Neural cell (in vitro differentiated cells): ENCODE results near the gene TSPEAR. TPM values are rescaled to one million over a fixed set of nuclear protein-coding genes. Genes with fewer than 3 reads are reported as not detected.
"Not testable (repeated sequence)": the region's sequence is repeated elsewhere in the genome, so short reads cannot be mapped to it uniquely, and the experiment has no call there.

Source experiments
- H2AFZ ChIP-seq: fragments of 200-600, 300-800 bp; sonication (generic), shearing (Covaris generic); 2 replicates; pipeline ENCODE4 v1.6.0; 2014; ENCODE audit warnings: low read depth, mild to moderate bottlenecking, antibody characterized with exemption, low read length, moderate library complexity
- H3F3A ChIP-seq: fragments of 200-600 bp; shearing (Covaris generic); 2 replicates; pipeline ENCODE4 v1.6.1; 2016; ENCODE audit warnings: mild to moderate bottlenecking, moderate library complexity, mixed read lengths, antibody characterized with exemption, low read length; ENCODE audit not compliant: insufficient read depth, poor library complexity, severe bottlenecking
- H3K27ac ChIP-seq: fragments of 200-600, 300-800 bp; sonication (generic), shearing (Covaris generic); 2 replicates; pipeline ENCODE4 v1.5.1; 2014; ENCODE audit warnings: mild to moderate bottlenecking, low read length, moderate library complexity
- H3K27me3 ChIP-seq: fragments of 300-800, 200-600 bp; sonication (generic), shearing (Covaris generic); 2 replicates; pipeline ENCODE4 v1.6.0; 2014; ENCODE audit warnings: mild to moderate bottlenecking, low read depth, low read length, moderate library complexity; ENCODE audit not compliant: insufficient read depth
- H3K36me3 ChIP-seq: fragments of 300-800, 200-600 bp; sonication (generic), shearing (Covaris generic); 2 replicates; pipeline ENCODE4 v1.5.1; 2014; ENCODE audit warnings: mild to moderate bottlenecking, antibody characterized with exemption, low read length, moderate library complexity; ENCODE audit not compliant: insufficient read depth
- H3K4me2 ChIP-seq: fragments of 300-800, 200-600 bp; sonication (generic), shearing (Covaris generic); 2 replicates; pipeline ENCODE4 v1.6.0; 2014; ENCODE audit warnings: mild to moderate bottlenecking, low read length
- H3K4me3 ChIP-seq: fragments of 300-800, 200-600 bp; sonication (generic), shearing (Covaris generic); 2 replicates; pipeline ENCODE4 v1.5.1; 2014; ENCODE audit warnings: mild to moderate bottlenecking, low read length, moderate library complexity
- H3K79me2 ChIP-seq: fragments of 200-600 bp; shearing (Covaris generic); replicated peaks from 2 replicates; pipeline ENCODE4 v1.6.0; 2014; ENCODE audit warnings: mild to moderate bottlenecking, low read length, moderate library complexity; ENCODE audit not compliant: insufficient read depth
- H3K9ac ChIP-seq: fragments of 300-800, 200-600 bp; sonication (generic), shearing (Covaris generic); 2 replicates; pipeline ENCODE4 v1.6.1; 2016; ENCODE audit warnings: mild to moderate bottlenecking, low read length, mixed read lengths
- H3K9me2 ChIP-seq: fragments of 200-600 bp; shearing (Covaris generic); 2 replicates; pipeline ENCODE4 v1.6.1; 2016; ENCODE audit warnings: mild to moderate bottlenecking, low read length, mixed read lengths; ENCODE audit not compliant: insufficient read depth
- H3K9me3 ChIP-seq: fragments of 200-600, 300-800 bp; sonication (generic), shearing (Covaris generic); 2 replicates; pipeline ENCODE4 v1.6.1; 2016; ENCODE audit warnings: mild to moderate bottlenecking, mixed run types, low read length, moderate library complexity, mixed read lengths
- H4K20me1 ChIP-seq: fragments of 200-600 bp; shearing (Covaris generic); 2 replicates; pipeline ENCODE4 v1.6.1; 2016; ENCODE audit warnings: mild to moderate bottlenecking, mixed run types; ENCODE audit not compliant: insufficient read depth
- CTCF ChIP-seq: fragments of 450-650 bp; IDR thresholded peaks from 2 replicates; pipeline ENCODE4 v1.5.1; 2014; ENCODE audit warnings: antibody characterized with exemption, mild to moderate bottlenecking, moderate library complexity; ENCODE audit not compliant: poor library complexity, severe bottlenecking
- EP300 ChIP-seq: fragments of 450-650 bp; conservative IDR thresholded peaks from 2 replicates; pipeline ENCODE4 v1.6.1; 2014; ENCODE audit warnings: antibody characterized with exemption, mild to moderate bottlenecking, moderate library complexity; ENCODE audit not compliant: poor library complexity, severe bottlenecking
- EZH2 ChIP-seq: fragments of 200-600, 300-800 bp; shearing (Covaris generic), sonication (generic); IDR thresholded peaks from 2 replicates; pipeline ENCODE4 v1.6.1; 2014; ENCODE audit warnings: antibody characterized with exemption, low read length, borderline replicate concordance, mild to moderate bottlenecking; ENCODE audit not compliant: insufficient read depth, poor library complexity, severe bottlenecking
- MXI1 ChIP-seq: fragments of 450-650 bp; conservative IDR thresholded peaks from 2 replicates; pipeline ENCODE4 v1.6.1; 2014; ENCODE audit warnings: antibody characterized with exemption, mild to moderate bottlenecking; ENCODE audit not compliant: poor library complexity, severe bottlenecking
- POLR2AphosphoS5 ChIP-seq: IDR thresholded peaks from 2 replicates; pipeline ENCODE4 v1.6.1; 2012
- RAD21 ChIP-seq: fragments of 450-650 bp; conservative IDR thresholded peaks from 2 replicates; pipeline ENCODE4 v1.6.1; 2014; ENCODE audit warnings: antibody characterized with exemption, mild to moderate bottlenecking, moderate library complexity
- REST ChIP-seq: IDR thresholded peaks from 2 replicates; pipeline ENCODE4 v1.6.1; 2012; ENCODE audit warnings: borderline replicate concordance
- SMC3 ChIP-seq: fragments of 450-650 bp; conservative IDR thresholded peaks from 2 replicates; pipeline ENCODE4 v1.6.1; 2014; ENCODE audit warnings: antibody characterized with exemption, mild to moderate bottlenecking, moderate library complexity; ENCODE audit not compliant: poor library complexity
- TAF1 ChIP-seq: IDR thresholded peaks from 2 replicates; pipeline ENCODE4 v1.6.1; 2012; ENCODE audit warnings: low read depth
- polyA plus RNA-seq: library from polyadenylated mRNA; depleted of rRNA; stranded (reverse); fragments of >200 nt; gene quantifications from 2 replicates; pipeline ENCODE4 v1.2.3, GENCODE V29; 2014

Gene TSPEAR
- polyA plus RNA-seq, 1 donor from 2014 or later, result 0.19 TPM

- Histone ChIP-seq H3K4me3 (no peak overlapping the region), H3K9me3 (no peaks in the 10 kb centered on the region), H3K27ac (no peak overlapping the region), H3K4me2 (no peak overlapping the region), H3K36me3 (no peaks in the 10 kb centered on the region), H3K79me2 (no peaks in the 10 kb centered on the region), H3F3A (no peaks in the 10 kb centered on the region), H2AFZ (no peak overlapping the region), H3K27me3 (no peaks in the 10 kb centered on the region), H3K9ac (no peak overlapping the region), H4K20me1 (no peaks in the 10 kb centered on the region), H3K9me2 (no peaks in the 10 kb centered on the region)
- TF ChIP-seq SMC3 (no peak), POLR2AphosphoS5 (no peak), REST (no peak), CTCF (no peak), EP300 (no peak), RAD21 (no peak), TAF1 (no peak), EZH2 (no peak), MXI1 (no peak)
These were observed 130.2 kb downstream of the TSPEAR start for GRCh38 chr21:44581158-44581557.

- H3K4me2 ChIP-seq, H3F3A ChIP-seq, H3K9me3 ChIP-seq, H3K27ac ChIP-seq, H3K9me2 ChIP-seq, H4K20me1 ChIP-seq, H3K36me3 ChIP-seq, H3K9ac ChIP-seq, H3K79me2 ChIP-seq, H3K27me3 ChIP-seq, H3K4me3 ChIP-seq, H2AFZ ChIP-seq: not testable (repeated sequence)
These were observed 131.0 kb downstream of the TSPEAR start, which contains the start of gene KRTAP10-5 for GRCh38 chr21:44580231-44580821. TSS of gene KRTAP10-5 (minus strand) at chr21:44580604. CDS start at chr21:44580578, 26 bp downstream.

- Histone ChIP-seq H3K9me3 (no peaks in the 10 kb centered on the region), H3K36me3 (no peaks in the 10 kb centered on the region), H4K20me1 (no peaks in the 10 kb centered on the region), H3K9me2 (no peaks in the 10 kb centered on the region), H3K79me2 (no peaks in the 10 kb centered on the region), H3K27ac (no peak overlapping the region), H3F3A (no peaks in the 10 kb centered on the region), H3K27me3 (no peaks in the 10 kb centered on the region), H2AFZ (no peak overlapping the region), H3K4me3 (no peak overlapping the region), H3K4me2 (no peak overlapping the region), H3K9ac (no peak overlapping the region)
- no peak for TF ChIP-seq SMC3
These were observed 131.6 kb downstream of the TSPEAR start for GRCh38 chr21:44579833-44580144.
